HepG2 (cell line): ENCODE results near the gene CPVL. TPM values are rescaled to one million over a fixed set of nuclear protein-coding genes. Genes with fewer than 3 reads are reported as not detected.

ENCODE experiments used
- BCLAF1 ChIP-seq: fragments of 450-650 bp; IDR thresholded peaks from 2 replicates; pipeline ENCODE4 v1.6.1; 2017; ENCODE audit warnings: mild to moderate bottlenecking
- CHD2 ChIP-seq: IDR thresholded peaks from 2 replicates; pipeline ENCODE4 v1.6.1; 2011; ENCODE audit warnings: low read depth, low read length, improper control_type of control experiment
- HNRNPLL ChIP-seq: fragments of 200-400 bp; formaldehyde crosslinking; IDR thresholded peaks from 2 replicates; pipeline ENCODE4 v1.6.1; 2017; ENCODE audit warnings: mild to moderate bottlenecking, low read depth, low read length; ENCODE audit not compliant: poor library complexity, severe bottlenecking
- IRF2 ChIP-seq: IDR thresholded peaks from 2 replicates; pipeline ENCODE4 v1.6.1; 2018; ENCODE audit warnings: missing genetic modification reagents, missing compliant biosample characterization
- RFXAP ChIP-seq: sonication (generic); formaldehyde crosslinking; IDR thresholded peaks from 2 replicates; pipeline ENCODE4 v1.4.0; 2020; ENCODE audit warnings: missing genetic modification reagents, borderline replicate concordance
- TEF ChIP-seq: sonication (generic); formaldehyde crosslinking; IDR thresholded peaks from 2 replicates; pipeline ENCODE4 v1.5.0; 2020; ENCODE audit warnings: missing genetic modification reagents
- THAP8 ChIP-seq: sonication (generic); formaldehyde crosslinking; IDR thresholded peaks from 2 replicates; pipeline ENCODE4 v1.5.1; 2020; ENCODE audit warnings: missing genetic modification reagents, mild to moderate bottlenecking, borderline replicate concordance
- ZBTB46 ChIP-seq: sonication (generic); formaldehyde crosslinking; IDR thresholded peaks from 2 replicates; pipeline ENCODE4 v1.4.0; 2020; ENCODE audit warnings: mild to moderate bottlenecking, missing genetic modification reagents, borderline replicate concordance
- ZNF280D ChIP-seq: sonication (generic); formaldehyde crosslinking; IDR thresholded peaks from 2 replicates; pipeline ENCODE4 v1.5.1; 2020; ENCODE audit warnings: mild to moderate bottlenecking, missing genetic modification reagents
- ZNF343 ChIP-seq: sonication (generic); formaldehyde crosslinking; IDR thresholded peaks from 2 replicates; pipeline ENCODE4 v1.4.0; 2020; ENCODE audit warnings: mild to moderate bottlenecking, missing genetic modification reagents
- ZNF614 ChIP-seq: IDR thresholded peaks from 2 replicates; pipeline ENCODE4 v1.6.1; 2018; ENCODE audit warnings: missing biosample characterization, missing genetic modification reagents, inconsistent platforms, borderline replicate concordance
- ZNF691 ChIP-seq: sonication (generic); formaldehyde crosslinking; IDR thresholded peaks from 2 replicates; pipeline ENCODE4 v1.4.0; 2020; ENCODE audit warnings: missing genetic modification reagents, low read depth, mild to moderate bottlenecking, borderline replicate concordance
- ZNF724P ChIP-seq: sonication (generic); formaldehyde crosslinking; IDR thresholded peaks from 2 replicates; pipeline ENCODE4 v1.8.0; 2022; ENCODE audit warnings: missing genetic modification reagents, borderline replicate concordance
- ZSCAN30 ChIP-seq: sonication (generic); formaldehyde crosslinking; IDR thresholded peaks from 2 replicates; pipeline ENCODE4 v1.5.0; 2020; ENCODE audit warnings: mild to moderate bottlenecking, missing genetic modification reagents
- ZSCAN5A ChIP-seq: sonication (generic); formaldehyde crosslinking; IDR thresholded peaks from 2 replicates; pipeline ENCODE4 v1.8.0; 2022; ENCODE audit warnings: mild to moderate bottlenecking, missing genetic modification reagents, borderline replicate concordance
- polyA plus RNA-seq, 8 experiments: library from polyadenylated mRNA; depleted of rRNA in 3 of 8; stranded (reverse) in 7 of 8; unstranded in 1 of 8; fragments of >200 nt; fragmentation: Illumina TruSeq in 4 of 8; extraction: Trizol in 4 of 8; gene quantifications; 2 replicates each; pipeline versions ENCODE4 v1.2.1 to v1.2.3, GENCODE V29; 2011 to 2016; ENCODE audit warnings: low read depth in 4 of 8, missing spikeins in 1 of 8, mixed read lengths in 1 of 8; ENCODE audit not compliant: insufficient read depth in 1 of 8
- total RNA-seq, 5 experiments: library from RNA; depleted of rRNA; stranded (reverse); fragments of >200 nt; fragmentation: Illumina TruSeq; extraction: Trizol; gene quantifications; 2 replicates each; pipeline ENCODE4 v1.2.3, GENCODE V29; 2016; ENCODE audit warnings: low read depth in 1 of 5

The CPVL gene
- total and polyA plus RNA-seq, 2 of the 13 experiments (the other 11 are each of a cell fraction or from before 2014, with no cell fraction given) = 59.2 to 294 TPM

- TF ChIP-seq BCLAF1 (no peak), ZNF724P (CRISPR knock-in tag) (peak; percentile 94), ZSCAN30 (peak; percentile 83; the same call in 1 of the 2 replicates), ZNF614 (CRISPR knock-in tag) (no peak), ZNF691 (peak; percentile 87), RFXAP (peak; percentile 87), IRF2 (CRISPR knock-in tag) (peak; percentile 54; the same call in 1 of the 2 replicates), THAP8 (CRISPR knock-in tag) (peak; percentile 50; the same call in 1 of the 2 replicates), TEF (CRISPR knock-in tag) (peak; percentile 40; the same call in 1 of the 2 replicates), ZSCAN5A (peak; percentile 41; the same call in 1 of the 2 replicates), ZNF343 (CRISPR knock-in tag) (peak; percentile 99), ZBTB46 (CRISPR knock-in tag) (no peak), CHD2 (no peak), HNRNPLL (peak; percentile 99), ZNF280D (CRISPR knock-in tag) (peak; percentile 95)
Measured at GRCh38 chr7:28955718-28956607, 190.4 kb downstream of the CPVL start (continued).
